Measurements from ENCODE around the gene SLC1A2. TPM values are rescaled to one million over a fixed set of nuclear protein-coding genes. Genes with fewer than 3 reads are reported as not detected.

The SLC1A2 gene
- total and polyA plus RNA-seq, 4 donors: 0.35 to 17.0 (median 1.1) TPM

- WGBS, 2 donors: 95 to 97% methylated on average over 1 of the region's 1 CpG
- no peak for DNase-seq
- peaks cover 0 to 5% (median 0%) of the 10 kb centered on the region in 4 donors for H3K9me3 ChIP-seq (ENCODE audit: control insufficient read depth in 4 of 4, insufficient read depth in 3 of 4, low read length in 3 of 4)
- no peak for TF ChIP-seq CTCF (IDR thresholded peaks at IDR 0.05; ENCODE audit: control extremely low read depth, extremely low read depth)
- H3K27ac ChIP-seq (ENCODE audit: low read depth in 1 of 2, low read length in 1 of 2): no peak overlapping the region
- no peaks in the 10 kb centered on the region for H3K27me3 ChIP-seq (ENCODE audit: control insufficient read depth in 3 of 3, insufficient read depth in 3 of 3, low read length in 2 of 3)
- peaks cover 2 to 12% (median 8%) of the 10 kb centered on the region in 4 donors for H3K36me3 ChIP-seq (ENCODE audit: control insufficient read depth in 4 of 4, insufficient read depth in 4 of 4, low read length in 4 of 4)
- H3K9ac ChIP-seq (ENCODE audit: insufficient read depth in 1 of 2, low read length in 2 of 2): no peak overlapping the region
- no peak for ATAC-seq (ENCODE audit: insufficient read depth, low FRiP score)
- H3K4me3 ChIP-seq: no peak overlapping the region
- H3K4me1 ChIP-seq (ENCODE audit: control insufficient read depth in 5 of 5, insufficient read depth in 5 of 5, low read length in 5 of 5): no peaks in the 10 kb centered on the region
These were observed 212.7 kb downstream of the SLC1A2 start for GRCh38 chr11:35206616-35207015.

GRCh38 chr11:35204614-35205013 is 214.7 kb downstream of the SLC1A2 start:
- Histone ChIP-seq H3K36me3 (ENCODE audit: control insufficient read depth in 4 of 4, insufficient read depth in 4 of 4, low read length in 4 of 4) (peaks cover 4 to 14% (median 11%) of the 10 kb centered on the region in 4 donors), H3K27ac (ENCODE audit: low read depth in 1 of 2, low read length in 1 of 2) (no peak overlapping the region), H3K4me1 (ENCODE audit: control insufficient read depth in 5 of 5, insufficient read depth in 5 of 5, low read length in 5 of 5) (no peaks in the 10 kb centered on the region), H3K27me3 (ENCODE audit: control insufficient read depth in 3 of 3, insufficient read depth in 3 of 3, low read length in 2 of 3) (no peaks in the 10 kb centered on the region), H3K4me3 (no peak overlapping the region), H3K9me3 (ENCODE audit: control insufficient read depth in 4 of 4, insufficient read depth in 3 of 4, low read length in 3 of 4) (peaks cover 0 to 2% (median 0%) of the 10 kb centered on the region in 4 donors), H3K9ac (ENCODE audit: insufficient read depth in 1 of 2, low read length in 2 of 2) (no peak overlapping the region)
- ATAC-seq (ENCODE audit: insufficient read depth, low FRiP score) (no peak), DNase-seq (no peak)
- TF ChIP-seq CTCF (IDR thresholded peaks at IDR 0.05; ENCODE audit: control extremely low read depth, extremely low read depth): no peak
- 92% methylated on average over 5 of the region's 5 CpGs for WGBS, 2 donors

Small RNA genes lying within 50 kb of the gene (small RNA-seq; reads per million reads assigned to genes)
- not detected for gene AC090625.1 (ENCODE audit: low replicate concordance)

Other genes starting within 250 kb of the SLC1A2 start
- gene PAMR1, start 106.1 kb upstream of the SLC1A2 start, total RNA-seq: 10 to 100 TPM in 1 of 2 donors, 1 to 10 TPM in 1; 1.8 to 15.2 TPM
- under 1 TPM; 0.60 to 0.87 TPM for gene PAMR1, start 106.1 kb upstream of the SLC1A2 start, polyA plus RNA-seq
- gene FJX1, start 198.9 kb upstream of the SLC1A2 start, total RNA-seq: 1 to 10 TPM; 2.9 to 4.0 TPM
- 1 to 10 TPM; 2.9 to 7.7 TPM for gene FJX1, start 198.9 kb upstream of the SLC1A2 start, polyA plus RNA-seq
- 10 to 100 TPM; 20.5 to 62.2 TPM for gene TRIM44, start 243.2 kb upstream of the SLC1A2 start, total RNA-seq
- 10 to 100 TPM in 1 of 2 donors, 1 to 10 TPM in 1; 9.1 to 24.9 TPM for gene TRIM44, start 243.2 kb upstream of the SLC1A2 start, polyA plus RNA-seq

Data from lung (tissue), 13 donors.